Smooth muscle cell (in vitro differentiated cells): ENCODE data around the gene SGMS2. TPM values are rescaled to one million over a fixed set of nuclear protein-coding genes. Genes with fewer than 3 reads are reported as not detected.

Experiments
- DNase-seq: peaks from one replicate; lab custom pipeline; 2025; ENCODE audit not compliant: unreplicated experiment; lab: John Stamatoyannopoulos, UW
- H2AFZ ChIP-seq: fragments of 200-600 bp; sonication (generic); 2 replicates; pipeline ENCODE4 v1.6.0; 2016; ENCODE audit warnings: antibody characterized with exemption, low read depth, mild to moderate bottlenecking
- H3F3A ChIP-seq: fragments of 200-600 bp; sonication (generic); 2 replicates; pipeline ENCODE4 v1.6.0; 2017; ENCODE audit warnings: antibody characterized with exemption, low read depth
- H3K27ac ChIP-seq: fragments of 200-600 bp; sonication (generic); 2 replicates; pipeline ENCODE4 v1.5.1; 2016; ENCODE audit warnings: low read depth, mild to moderate bottlenecking
- H3K27me3 ChIP-seq: fragments of 200-600 bp; sonication (generic); 2 replicates; pipeline ENCODE4 v1.6.1; 2016; ENCODE audit warnings: low read depth, mild to moderate bottlenecking
- H3K36me3 ChIP-seq: fragments of 200-600 bp; sonication (generic); 2 replicates; pipeline ENCODE4 v1.5.1; 2016; ENCODE audit warnings: low read depth
- H3K4me1 ChIP-seq: fragments of 200-600 bp; sonication (generic); 2 replicates; pipeline ENCODE4 v1.5.1; 2016; ENCODE audit warnings: low read depth
- H3K4me2 ChIP-seq: fragments of 200-600 bp; sonication (generic); 2 replicates; pipeline ENCODE4 v1.6.0; 2016; ENCODE audit warnings: mild to moderate bottlenecking
- H3K4me3 ChIP-seq: fragments of 200-600 bp; sonication (generic); 2 replicates; pipeline ENCODE4 v1.5.1; 2016; ENCODE audit warnings: mild to moderate bottlenecking
- H3K79me2 ChIP-seq: fragments of 200-600 bp; sonication (generic); 2 replicates; pipeline ENCODE4 v1.6.0; 2016; ENCODE audit warnings: low read depth, mild to moderate bottlenecking
- H3K9ac ChIP-seq: fragments of 200-600 bp; sonication (generic); 2 replicates; pipeline ENCODE4 v1.6.0; 2016; ENCODE audit warnings: low read depth
- H3K9me3 ChIP-seq: fragments of 200-600 bp; sonication (generic); replicated peaks from 2 replicates; pipeline ENCODE4 v1.5.1; 2016; ENCODE audit warnings: low read depth
- H4K20me1 ChIP-seq: fragments of 200-600 bp; sonication (generic); 2 replicates; pipeline ENCODE4 v1.6.0; 2016; ENCODE audit warnings: low read depth
- WGBS: methylation state at CpG from one replicate; pipeline ENCODE4 v1.1.7; 2016; ENCODE audit warnings: low lambda C conversion rate; 5-methylcytosine and 5-hydroxymethylcytosine counted together
- polyA plus RNA-seq: library from polyadenylated mRNA; unstranded; fragments of >200 nt; fragmentation: Nextera tagmentation; extraction: Ambion mirVana; gene quantifications from 2 replicates; pipeline ENCODE4 v1.2.1, GENCODE V29; 2016
- total RNA-seq: library from RNA; depleted of rRNA; stranded (reverse); fragments of >200 nt; gene quantifications from 2 replicates; pipeline ENCODE4 v1.2.3, GENCODE V29; 2014
- TF ChIP-seq, protein P1 (sequence below): fragments of 200-600 bp; sonication (generic); IDR thresholded peaks from 2 replicates; pipeline ENCODE4 v1.5.1; 2017; ENCODE audit warnings: borderline replicate concordance, mild to moderate bottlenecking, antibody characterized with exemption; ENCODE audit not compliant: insufficient read depth, poor library complexity, severe bottlenecking

Gene SGMS2
- total and polyA plus RNA-seq, 2 experiments from 2014 or later: 16.2 to 55.5 TPM

DNA sequence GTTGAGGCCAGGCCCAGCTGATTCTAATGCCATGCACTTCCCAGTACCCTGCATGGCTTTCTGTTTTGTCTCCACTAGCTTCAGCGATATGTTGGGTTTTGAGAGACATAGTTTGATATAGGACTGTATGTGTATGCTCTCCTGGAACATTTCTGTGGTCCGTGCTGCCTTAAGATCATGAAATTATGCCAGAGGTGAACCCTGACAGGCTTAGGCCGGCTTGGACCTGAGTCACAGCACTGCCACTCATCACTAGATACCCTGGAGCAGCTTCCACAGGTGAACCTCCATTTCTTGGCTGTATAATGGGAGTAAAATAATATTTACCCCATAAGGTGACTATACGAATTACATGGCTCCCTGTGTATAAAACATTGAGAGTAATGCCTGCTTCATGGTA, 6.4 kb downstream of the SGMS2 start:
- Histone ChIP-seq H3K36me3 (no peaks in the 10 kb centered on the region), H4K20me1 (peaks cover 22% of the 10 kb centered on the region), H3K27me3 (no peaks in the 10 kb centered on the region), H3F3A (no peaks in the 10 kb centered on the region), H3K4me2 (no peak overlapping the region), H3K9me3 (no peaks in the 10 kb centered on the region), H3K9ac (no peak overlapping the region), H3K27ac (no peak overlapping the region), H3K4me1 (no peaks in the 10 kb centered on the region), H2AFZ (no peak overlapping the region), H3K4me3 (no peak overlapping the region), H3K79me2 (peaks cover 66% of the 10 kb centered on the region)
- 92% methylated on average over 4 of the region's 4 CpGs for WGBS
- no peak for DNase-seq
- TF ChIP-seq, protein P1, sequence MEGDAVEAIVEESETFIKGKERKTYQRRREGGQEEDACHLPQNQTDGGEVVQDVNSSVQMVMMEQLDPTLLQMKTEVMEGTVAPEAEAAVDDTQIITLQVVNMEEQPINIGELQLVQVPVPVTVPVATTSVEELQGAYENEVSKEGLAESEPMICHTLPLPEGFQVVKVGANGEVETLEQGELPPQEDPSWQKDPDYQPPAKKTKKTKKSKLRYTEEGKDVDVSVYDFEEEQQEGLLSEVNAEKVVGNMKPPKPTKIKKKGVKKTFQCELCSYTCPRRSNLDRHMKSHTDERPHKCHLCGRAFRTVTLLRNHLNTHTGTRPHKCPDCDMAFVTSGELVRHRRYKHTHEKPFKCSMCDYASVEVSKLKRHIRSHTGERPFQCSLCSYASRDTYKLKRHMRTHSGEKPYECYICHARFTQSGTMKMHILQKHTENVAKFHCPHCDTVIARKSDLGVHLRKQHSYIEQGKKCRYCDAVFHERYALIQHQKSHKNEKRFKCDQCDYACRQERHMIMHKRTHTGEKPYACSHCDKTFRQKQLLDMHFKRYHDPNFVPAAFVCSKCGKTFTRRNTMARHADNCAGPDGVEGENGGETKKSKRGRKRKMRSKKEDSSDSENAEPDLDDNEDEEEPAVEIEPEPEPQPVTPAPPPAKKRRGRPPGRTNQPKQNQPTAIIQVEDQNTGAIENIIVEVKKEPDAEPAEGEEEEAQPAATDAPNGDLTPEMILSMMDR: no peak

DNA sequence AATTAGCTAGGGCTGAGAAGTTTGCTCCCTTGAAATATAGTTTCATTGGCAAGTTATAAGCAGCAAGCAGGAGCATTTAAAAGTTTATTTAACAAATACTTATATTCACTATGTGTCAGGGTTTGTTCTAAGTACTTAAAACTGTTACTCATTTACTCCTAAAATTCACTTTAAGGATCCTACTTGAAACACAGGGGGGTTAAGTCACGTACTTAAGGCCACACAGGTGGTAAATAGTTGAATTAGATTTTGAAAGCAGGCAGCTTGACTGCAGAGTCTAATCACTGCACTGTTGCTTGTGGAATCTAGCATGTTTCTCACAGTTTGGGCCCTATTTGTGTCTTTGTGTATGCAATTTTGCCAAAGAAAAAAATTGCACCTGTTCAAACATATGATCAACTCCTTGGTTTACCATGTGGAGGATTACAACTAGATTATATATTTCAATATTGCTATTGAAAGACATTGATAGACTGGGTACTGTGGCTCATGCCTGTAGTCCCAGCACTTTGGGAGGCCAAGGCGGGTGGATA, 7.6 kb downstream of the SGMS2 start:
- no peak overlapping the region for H2AFZ ChIP-seq
- H3K27ac ChIP-seq: no peak overlapping the region
- H3K4me2 ChIP-seq: no peak overlapping the region
- TF ChIP-seq, protein P1: no peak
- H3K9ac ChIP-seq: no peak overlapping the region
- no peaks in the 10 kb centered on the region for H3F3A ChIP-seq
- H4K20me1 ChIP-seq: peaks cover 24% of the 10 kb centered on the region
- no peaks in the 10 kb centered on the region for H3K9me3 ChIP-seq
- no peaks in the 10 kb centered on the region for H3K36me3 ChIP-seq
- no peaks in the 10 kb centered on the region for H3K27me3 ChIP-seq
- no peak for DNase-seq
- 91% methylated on average over 2 of the region's 2 CpGs for WGBS
- H3K4me1 ChIP-seq: no peaks in the 10 kb centered on the region
- peaks cover 70% of the 10 kb centered on the region for H3K79me2 ChIP-seq
- no peak overlapping the region for H3K4me3 ChIP-seq

DNA sequence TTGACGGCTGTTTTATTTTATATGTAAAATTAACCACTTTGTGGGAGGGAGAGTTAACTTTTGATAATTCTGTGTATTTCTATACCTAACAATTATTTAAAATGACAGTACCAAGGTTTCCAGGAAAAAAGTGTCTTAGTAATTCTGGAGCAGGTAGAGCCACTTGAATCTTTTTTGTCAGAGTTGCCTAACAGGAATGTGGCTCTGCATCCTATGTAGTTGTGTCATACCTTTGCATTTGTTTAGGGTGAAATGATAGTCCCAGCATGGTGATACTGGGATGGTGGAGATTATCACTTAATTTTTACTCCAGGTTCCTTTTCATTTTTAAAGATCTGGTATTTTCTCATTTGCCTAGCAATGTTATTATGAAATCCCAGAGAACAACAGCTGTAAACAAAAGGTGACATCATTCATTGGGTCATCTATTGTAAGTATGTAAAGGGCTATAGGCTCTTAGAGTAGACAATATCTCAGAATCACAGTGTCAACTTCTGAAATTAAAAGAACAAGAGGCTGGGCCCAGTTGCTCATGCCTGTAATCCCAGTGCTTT, 9.6 kb downstream of the SGMS2 start:
- H3K4me1 ChIP-seq: no peaks in the 10 kb centered on the region
- H3K27ac ChIP-seq: no peak overlapping the region
- no peaks in the 10 kb centered on the region for H3K36me3 ChIP-seq
- H3K9me3 ChIP-seq: no peaks in the 10 kb centered on the region
- H3K9ac ChIP-seq: no peak overlapping the region
- no peaks in the 10 kb centered on the region for H3K27me3 ChIP-seq
- H4K20me1 ChIP-seq: peaks cover 24% of the 10 kb centered on the region
- no peaks in the 10 kb centered on the region for H3F3A ChIP-seq
- WGBS: 81% methylated on average over 1 of the region's 1 CpG
- H2AFZ ChIP-seq: no peak overlapping the region
- H3K79me2 ChIP-seq: peaks cover 65% of the 10 kb centered on the region
- TF ChIP-seq, protein P1: no peak
- no peak for DNase-seq
- H3K4me3 ChIP-seq: no peak overlapping the region
- H3K4me2 ChIP-seq: no peak overlapping the region

DNA sequence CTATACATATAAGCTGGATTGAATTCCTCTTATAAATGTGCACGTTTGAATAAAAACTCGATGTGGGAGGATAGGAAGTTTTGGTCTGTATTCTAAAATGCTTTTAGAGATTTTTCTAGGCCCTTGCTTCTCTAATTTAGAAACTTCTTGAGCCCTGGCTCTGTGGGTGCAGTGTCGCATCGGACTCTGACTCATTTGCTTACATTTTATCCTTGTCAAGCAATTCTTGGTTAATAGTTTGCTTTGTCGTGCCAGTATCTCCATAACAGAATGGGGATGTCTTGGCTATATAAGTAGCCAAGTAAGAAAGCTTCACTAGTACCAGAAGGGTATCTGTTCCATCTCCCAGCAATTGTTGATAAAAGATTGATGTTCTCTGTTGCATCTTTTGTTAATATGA, 10.7 kb downstream of the SGMS2 start:
- H3K4me3 ChIP-seq: no peak overlapping the region
- H4K20me1 ChIP-seq: peaks cover 24% of the 10 kb centered on the region
- no peak for DNase-seq
- no peaks in the 10 kb centered on the region for H3K36me3 ChIP-seq
- peak overlapping the region; percentile 7 for H3K4me2 ChIP-seq
- H2AFZ ChIP-seq: no peak overlapping the region
- no peaks in the 10 kb centered on the region for H3K4me1 ChIP-seq
- no peaks in the 10 kb centered on the region for H3F3A ChIP-seq
- H3K79me2 ChIP-seq: peaks cover 58% of the 10 kb centered on the region
- H3K27ac ChIP-seq: peak overlapping the region; percentile 34
- H3K9me3 ChIP-seq: no peaks in the 10 kb centered on the region
- WGBS: 55% methylated on average over 5 of the region's 5 CpGs
- no peak overlapping the region for H3K9ac ChIP-seq
- no peaks in the 10 kb centered on the region for H3K27me3 ChIP-seq
- TF ChIP-seq, protein P1: no peak
